Adrenal gland (tissue), 5 donors: ENCODE measurements around the gene AGBL1.

ENCODE experiments used
- CTCF ChIP-seq, 6 experiments: fragments of 450-650 bp in 4 of 6; fragments of 200-600 bp in 2 of 6; sonication (generic) in 1 of 6; IDR thresholded peaks; 1 replicate in 5 of 6; 2 replicates in 1 of 6; pipeline versions ENCODE4 v1.5.1 to v1.8.0; 2016 to 2021; ENCODE audit warnings: antibody characterized with exemption in 6 of 6, mild to moderate bottlenecking in 2 of 6, moderate library complexity in 1 of 6
- POLR2A ChIP-seq, 2 donors: fragments of 450-650 bp; IDR thresholded peaks; one replicate each; pipeline ENCODE4 v1.6.1; 2017; ENCODE audit warnings: antibody characterized with exemption in 2 of 2, mild to moderate bottlenecking in 2 of 2, moderate library complexity in 1 of 2
- donor health status: DM: no; HTN: no; CAD: no.

- TF ChIP-seq CTCF (IDR thresholded peaks at IDR 0.05): no peak
- TF ChIP-seq POLR2A (IDR thresholded peaks at IDR 0.05): no peak
Observed at GRCh38 chr15:86229306-86229705, 149.6 kb downstream of the AGBL1 start.
